B cell (primary cell): Measurements from ENCODE around the gene BACH2. TPM values are rescaled to one million over a fixed set of nuclear protein-coding genes. Genes with fewer than 3 reads are reported as not detected.

Experiments used
- ATAC-seq: fragments of 200-7000 bp; cut with Tn5 transposase; one replicate; pipeline ENCODE4 v1.10.0; 2021; ENCODE audit warnings: low read depth, mild to moderate bottlenecking, moderate number of reproducible peaks, moderate library complexity
- CTCF ChIA-PET: fragments of 350-600 bp; sonication (Branson Sonifier 250); formaldehyde crosslinking; loops from one replicate; lab custom pipeline; 2021; ENCODE audit warnings: antibody characterized with exemption, inconsistent platforms; lab: Charles Lee
- POLR2A ChIA-PET: fragments of 350-600 bp; sonication (Branson Sonifier 250); formaldehyde crosslinking; loops from one replicate; lab custom pipeline; 2021; ENCODE audit warnings: antibody characterized with exemption; lab: Charles Lee
- DNase-seq: peaks from one replicate; pipeline ENCODE4 v3.0.0; 2013
- H2AFZ ChIP-seq: 2 replicates; pipeline ENCODE4 v1.6.1; 2012; ENCODE audit warnings: mild to moderate bottlenecking, low read depth, low read length; ENCODE audit not compliant: insufficient read depth, poor library complexity, severe bottlenecking
- H3K27ac ChIP-seq, 2 donors: 1 replicate in 1 of 2; 2 replicates in 1 of 2; pipeline ENCODE4 v1.5.1; 2012 to 2013; ENCODE audit warnings: low read length in 2 of 2, mild to moderate bottlenecking in 2 of 2, moderate library complexity in 1 of 2
- H3K27me3 ChIP-seq, 4 experiments: fragments of 200-600 bp in 1 of 4; sonication (generic) in 1 of 4; replicated peaks in 1 of 4; 1 replicate in 2 of 4; 2 replicates in 2 of 4; pipeline versions ENCODE4 v1.6.1 to v1.7.0; 2013 to 2016; ENCODE audit warnings: low read length in 3 of 4, mild to moderate bottlenecking in 2 of 4, mixed read lengths in 1 of 4, moderate library complexity in 1 of 4; ENCODE audit not compliant: insufficient read depth in 4 of 4, control insufficient read depth in 3 of 4; ENCODE audit errors: control extremely low read depth in 1 of 4
- H3K36me3 ChIP-seq, 2 experiments: replicated peaks in 1 of 2; 1 replicate in 1 of 2; 2 replicates in 1 of 2; pipeline versions ENCODE4 v1.6.1 to v1.7.1; 2013; ENCODE audit warnings: low read length in 1 of 2; ENCODE audit not compliant: insufficient read depth in 2 of 2, control insufficient read depth in 1 of 2; ENCODE audit errors: control extremely low read depth in 1 of 2, extremely low read depth in 1 of 2
- H3K4me1 ChIP-seq, 2 donors: fragments of 200-600 bp in 1 of 2; sonication (generic) in 1 of 2; 1 replicate in 1 of 2; 2 replicates in 1 of 2; pipeline versions ENCODE4 v1.5.1 to v1.6.1; 2013 to 2017; ENCODE audit warnings: low read length in 2 of 2; ENCODE audit not compliant: control insufficient read depth in 2 of 2, insufficient read depth in 2 of 2
- H3K4me2 ChIP-seq: replicated peaks from 2 replicates; pipeline ENCODE3; 2012; ENCODE audit warnings: mild to moderate bottlenecking, low read depth, low read length; ENCODE audit not compliant: poor library complexity, severe bottlenecking
- H3K4me3 ChIP-seq, 5 experiments: fragments of 200-600 bp in 1 of 5; sonication (generic) in 1 of 5; 1 replicate in 3 of 5; 2 replicates in 2 of 5; pipeline versions ENCODE4 v1.5.1 to v1.7.0; 2011 to 2016; ENCODE audit warnings: low read length in 4 of 5, mild to moderate bottlenecking in 4 of 5, low read depth in 2 of 5, control low read depth in 1 of 5, moderate library complexity in 1 of 5; ENCODE audit not compliant: insufficient read depth in 1 of 5; ENCODE audit errors: control extremely low read depth in 1 of 5, extremely low read depth in 1 of 5
- H3K79me2 ChIP-seq: fragments of 200-600 bp; sonication (generic); one replicate; pipeline ENCODE4 v1.6.0; 2016; ENCODE audit warnings: low read length; ENCODE audit not compliant: control insufficient read depth, insufficient read depth
- H3K9ac ChIP-seq: fragments of 200-600 bp; sonication (generic); 2 replicates; pipeline ENCODE4 v1.6.1; 2017; ENCODE audit warnings: mild to moderate bottlenecking, low read length, moderate library complexity
- H3K9me3 ChIP-seq, 3 donors: one replicate each; pipeline versions ENCODE4 v1.6.1 to v1.7.1; 2013; ENCODE audit warnings: low read length in 2 of 3; ENCODE audit not compliant: control insufficient read depth in 2 of 3, insufficient read depth in 1 of 3; ENCODE audit errors: control extremely low read depth in 1 of 3
- H4K20me1 ChIP-seq: 2 replicates; pipeline ENCODE4 v1.6.0; 2012; ENCODE audit warnings: mild to moderate bottlenecking, low read length; ENCODE audit not compliant: insufficient read depth, control insufficient read depth, poor library complexity, severe bottlenecking
- H3K27ac Mint-ChIP-seq: one replicate; pipeline ENCODE4 v1.8.0; 2021; ENCODE audit warnings: mixed read lengths
- H3K27me3 Mint-ChIP-seq: one replicate; pipeline ENCODE4 v1.8.0; 2021; ENCODE audit warnings: mixed read lengths
- H3K4me1 Mint-ChIP-seq: one replicate; pipeline ENCODE4 v1.8.0; 2021; ENCODE audit warnings: mixed read lengths
- H3K4me3 Mint-ChIP-seq: one replicate; pipeline ENCODE4 v1.8.0; 2021; ENCODE audit warnings: mixed read lengths
- H3K9me3 Mint-ChIP-seq: one replicate; pipeline ENCODE4 v1.8.0; 2022; ENCODE audit warnings: mixed read lengths; ENCODE audit not compliant: insufficient read depth
- CTCF ChIP-seq: fragments of 200-600 bp; IDR thresholded peaks from one replicate; pipeline ENCODE4 v1.8.0; 2022; ENCODE audit warnings: antibody characterized with exemption, mild to moderate bottlenecking
- EZH2 ChIP-seq: IDR thresholded peaks from 2 replicates; pipeline ENCODE4 v1.6.1; 2012; ENCODE audit warnings: borderline replicate concordance, low read depth, mild to moderate bottlenecking, moderate library complexity, low read length; ENCODE audit not compliant: insufficient read depth, poor library complexity, severe bottlenecking
- WGBS: methylation state at CpG from one replicate; pipeline ENCODE4 v1.1.5; 2013; ENCODE audit warnings: missing lambda C conversion rate; ENCODE audit not compliant: insufficient coverage; 5-methylcytosine and 5-hydroxymethylcytosine counted together
- intact Hi-C: fragments of 100-400 bp; cut with micrococcal nuclease; formaldehyde crosslinking; loops from one replicate; pipeline ENCODE4 v1.10.0; 2022
- polyA plus RNA-seq: library from polyadenylated mRNA; depleted of rRNA; stranded (reverse); fragments of >200 nt; gene quantifications from 2 replicates; pipeline ENCODE4 v1.2.3, GENCODE V29; 2012
- total RNA-seq, 2 donors: library from RNA; stranded (reverse); fragments of 120-200 nt in 1 of 2; gene quantifications; 1 replicate in 1 of 2; 2 replicates in 1 of 2; pipeline versions ENCODE4 v1.2.3 to v1.2.4, GENCODE V29; 2013 to 2022

The BACH2 gene
- total and polyA plus RNA-seq, 2 donors (not counting 1 experiment from before 2014, with no cell fraction given), result 41.1 to 235 TPM

- no peak for ATAC-seq
- Histone ChIP-seq H3K79me2 (peaks cover 65% of the 10 kb centered on the region), H3K4me2 (peak overlapping the region; percentile 88), H3K4me1 (peaks cover 65 to 67% of the 10 kb centered on the region in 2 donors), H3K36me3 (peaks cover 0 to 34% of the 10 kb centered on the region in 2 experiments), H4K20me1 (peaks cover 43% of the 10 kb centered on the region), H3K9me3 (no peaks in the 10 kb centered on the region), H3K4me3 (peak overlapping the region; percentile 65 to 95 (median 79)), H3K27ac (peak overlapping the region; percentile 88 to 92), H3K9ac (peak overlapping the region; percentile 79), H3K27me3 (no peaks in the 10 kb centered on the region), H2AFZ (no peak overlapping the region)
- Mint-ChIP-seq H3K27me3 (no peaks in the 10 kb centered on the region), H3K27ac (peak overlapping the region; percentile 86), H3K9me3 (no peaks in the 10 kb centered on the region), H3K4me1 (peaks cover 67% of the 10 kb centered on the region), H3K4me3 (peak overlapping the region; percentile 89)
- peak; percentile 77 for DNase-seq
- CTCF ChIA-PET, result interaction anchor here (1.0 to 7.1 kb wide), 10 partner anchors 8 to 354 kb away, joined by 3 to 89 read pairs (median 5); no protein-coding TSS in a partner anchor
- intact Hi-C loops, result loop anchor here (1.0 to 10.0 kb wide), 3 partner anchors 8 to 470 kb away; partner anchors contain the start of gene CASP8AP2
- POLR2A ChIA-PET, result interaction anchor here (0.5 to 1.4 kb wide), 2 partner anchors 20 to 1214 kb away, joined by 4 to 5 read pairs; partner anchors contain the start of gene PNRC1
- WGBS, result 0% methylated on average over 14 of the region's 15 CpGs
- TF ChIP-seq EZH2 (no peak), CTCF (no peak)
Observed at GRCh38 chr6:90294614-90294988, 2.0 kb downstream of the BACH2 start.

GRCh38 chr6:90294008-90294511 is 2.6 kb downstream of the BACH2 start:
- intact Hi-C loops, result loop anchor here (1.0 to 10.0 kb wide), 3 partner anchors 8 to 469 kb away; partner anchors contain the start of gene CASP8AP2
- peak overlapping the region; percentile 79 for H3K9ac ChIP-seq
- peaks cover 48% of the 10 kb centered on the region for H4K20me1 ChIP-seq
- ChIA-PET CTCF (interaction anchor here (1.0 to 7.1 kb wide), 10 partner anchors 8 to 353 kb away, joined by 3 to 89 read pairs (median 5); no protein-coding TSS in a partner anchor), POLR2A (interaction anchor here (0.5 to 1.6 kb wide), 3 partner anchors 21 to 1214 kb away, joined by 4 to 5 read pairs (median 4); partner anchors contain the start of gene PNRC1)
- no CpG with 5 or more reads among the region's 5 CpGs for WGBS
- Mint-ChIP-seq H3K4me3 (peak overlapping the region; percentile 89), H3K27ac (peak overlapping the region; percentile 86), H3K9me3 (no peaks in the 10 kb centered on the region), H3K27me3 (no peaks in the 10 kb centered on the region), H3K4me1 (peaks cover 69% of the 10 kb centered on the region)
- peak overlapping the region; percentile 88 to 92 for H3K27ac ChIP-seq
- H3K36me3 ChIP-seq, result peaks cover 0 to 38% of the 10 kb centered on the region in 2 experiments
- peaks cover 70 to 72% of the 10 kb centered on the region in 2 donors for H3K4me1 ChIP-seq
- ATAC-seq (no peak), DNase-seq (no peak)
- H3K79me2 ChIP-seq, result peaks cover 70% of the 10 kb centered on the region
- H3K9me3 ChIP-seq, result no peaks in the 10 kb centered on the region
- peak overlapping the region; percentile 65 to 95 (median 79) for H3K4me3 ChIP-seq
- no peak overlapping the region for H2AFZ ChIP-seq
- H3K27me3 ChIP-seq, result no peaks in the 10 kb centered on the region
- TF ChIP-seq CTCF, result no peak
- no peak for TF ChIP-seq EZH2
- H3K4me2 ChIP-seq, result peak overlapping the region; percentile 88
